Activated CD4-positive, alpha-beta T cell treated with anti-CD3 and anti-CD28 coated beads, Interleukin-2, Interleukin-6, amounts not matched to agents 100 ng/mL and 50 ng/mL, durations not matched to agents 16 hours and 8 hours (primary cell): Measurements from ENCODE around the gene TPSG1.

Source experiments
- DNase-seq: peaks from one replicate; pipeline ENCODE4 v3.0.0-alpha.2; 2020

The TPSG1 gene

GRCh38 chr16:1175566-1176279 is 49.3 kb downstream of the TPSG1 start:
- no peak for DNase-seq

DNA sequence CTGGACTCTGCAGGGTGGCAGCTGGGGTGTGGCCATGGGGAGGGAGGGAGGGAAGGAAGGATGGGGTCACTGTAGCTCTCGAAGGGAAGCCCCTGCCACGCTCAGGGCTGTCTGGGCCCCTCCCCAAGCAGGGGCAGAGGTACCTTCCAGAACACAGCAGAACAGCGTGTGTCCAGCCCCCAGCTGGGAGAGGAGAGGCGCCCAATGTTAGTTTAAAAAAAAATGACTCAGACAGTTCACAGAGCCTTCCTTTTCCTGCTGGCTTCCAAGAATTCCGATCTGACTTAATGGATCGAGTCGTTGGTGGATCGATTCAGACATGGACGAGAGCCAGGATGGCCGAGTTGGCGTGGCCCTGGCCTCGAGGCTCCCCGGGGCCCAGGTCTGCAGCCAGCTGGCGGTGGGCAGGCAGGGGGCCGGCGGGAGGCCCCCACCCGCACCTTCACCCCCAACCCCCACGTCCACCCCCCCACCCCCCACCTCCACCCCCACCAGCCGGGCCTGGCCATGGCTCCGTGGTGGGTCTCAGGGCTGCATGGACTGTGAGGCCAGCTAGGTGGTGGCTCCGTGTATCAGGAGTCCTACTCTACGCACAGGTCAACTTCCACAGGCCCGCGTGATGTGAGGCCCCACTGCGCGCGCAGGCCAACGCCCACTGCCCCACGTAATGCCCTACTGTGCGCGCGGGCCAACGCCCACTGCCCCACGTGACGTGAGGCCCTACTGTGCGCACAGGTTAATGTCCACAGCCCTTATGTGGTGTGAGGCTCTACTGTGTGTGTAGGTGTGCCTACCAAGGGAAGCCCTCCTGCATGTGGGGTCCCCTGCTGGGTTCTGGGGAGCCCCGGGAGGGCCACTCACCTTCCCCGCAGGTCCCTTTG is 50.4 kb downstream of the TPSG1 start:
- no peak for DNase-seq

- no peak for DNase-seq
Observed at GRCh38 chr16:1173788-1174451, 51.1 kb downstream of the TPSG1 start.

DNA sequence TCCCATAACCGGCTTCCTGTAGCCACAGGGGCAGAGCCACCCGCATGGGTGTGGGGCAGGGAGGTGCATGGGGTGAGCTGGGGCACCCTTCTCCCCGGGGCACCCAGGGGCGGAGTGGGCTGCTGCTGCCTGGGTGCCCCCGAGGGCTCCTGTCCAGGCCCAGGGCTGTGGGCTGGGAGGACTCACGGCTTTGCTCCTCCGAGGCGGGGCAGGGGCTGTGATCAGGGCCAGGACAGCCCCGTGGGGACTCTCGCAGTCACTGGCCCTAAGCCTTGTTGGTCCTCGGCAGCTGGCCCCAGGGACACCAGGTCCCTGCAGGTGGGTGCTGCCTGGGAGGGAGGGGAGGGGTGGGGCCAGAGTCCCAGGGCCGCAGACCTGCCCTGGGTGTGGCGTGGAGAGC is 52.4 kb downstream of the TPSG1 start:
- no peak for DNase-seq

GRCh38 chr16:1171854-1172428 is 53.1 kb downstream of the TPSG1 start:
- no peak for DNase-seq
